Neural crest cell (in vitro differentiated cells): Measurements from ENCODE around the gene HYAL1. TPM values are rescaled to one million over a fixed set of nuclear protein-coding genes. Genes with fewer than 3 reads are reported as not detected.
"Not testable (repeated sequence)": the region's sequence is repeated elsewhere in the genome, so short reads cannot be mapped to it uniquely, and the experiment has no call there.

ENCODE experiments used
- DNase-seq: peaks from one replicate; pipeline ENCODE4 v3.0.0; 2021; ENCODE audit warnings: low read depth, mixed read lengths, low spot score
- H3K27ac Mint-ChIP-seq: one replicate; pipeline ENCODE4 v1.8.0; 2021; ENCODE audit warnings: mild to moderate bottlenecking, mixed read lengths; ENCODE audit not compliant: unreplicated experiment
- H3K27me3 Mint-ChIP-seq: 2 replicates; pipeline ENCODE4 v1.8.0; 2021; ENCODE audit warnings: low read depth, mild to moderate bottlenecking, mixed read lengths
- H3K36me3 Mint-ChIP-seq: 2 replicates; pipeline ENCODE4 v1.8.0; 2021; ENCODE audit warnings: low read depth, mild to moderate bottlenecking, mixed read lengths
- H3K4me1 Mint-ChIP-seq: 2 replicates; pipeline ENCODE4 v1.8.0; 2021; ENCODE audit warnings: mixed read lengths
- H3K4me3 Mint-ChIP-seq: one replicate; pipeline ENCODE4 v1.8.0; 2021; ENCODE audit warnings: mild to moderate bottlenecking, mixed read lengths
- H3K9me3 Mint-ChIP-seq: 2 replicates; pipeline ENCODE4 v1.8.0; 2021; ENCODE audit warnings: mixed read lengths
- CTCF ChIP-seq: fragments of 200-600 bp; sonication (generic); conservative IDR thresholded peaks from 2 replicates; pipeline ENCODE4 v1.5.0; 2021; ENCODE audit warnings: antibody characterized with exemption, mild to moderate bottlenecking
- total RNA-seq: library from RNA; stranded (reverse); gene quantifications from 2 replicates; pipeline ENCODE4 v1.2.1, GENCODE V29; 2021

HYAL1 gene
- total RNA-seq, 1 donor from 2014 or later: 2.5 TPM

- TF ChIP-seq CTCF: peak; percentile 99
- Mint-ChIP-seq H3K36me3 (no peaks in the 10 kb centered on the region), H3K4me3 (peak overlapping the region; percentile 81), H3K4me1 (peaks cover 35% of the 10 kb centered on the region), H3K9me3 (no peaks in the 10 kb centered on the region), H3K27me3 (peaks cover 43% of the 10 kb centered on the region), H3K27ac (no peak overlapping the region)
- peak; percentile 98 for DNase-seq
Observed at GRCh38 chr3:50272911-50273688, 30.3 kb downstream of the HYAL1 start.

GRCh38 chr3:50272538-50272910 lies 30.9 kb downstream of the HYAL1 start:
- not testable (repeated sequence) for H3K27ac Mint-ChIP-seq, H3K9me3 Mint-ChIP-seq, H3K36me3 Mint-ChIP-seq, DNase-seq
- H3K27me3 Mint-ChIP-seq: peaks cover 47% of the 10 kb centered on the region
- H3K4me1 Mint-ChIP-seq: peaks cover 35% of the 10 kb centered on the region
- peak overlapping the region; percentile 81 for H3K4me3 Mint-ChIP-seq

GRCh38 chr3:50271314-50271936 lies 31.9 kb downstream of the HYAL1 start:
- Mint-ChIP-seq H3K4me1 (peaks cover 35% of the 10 kb centered on the region), H3K9me3 (no peaks in the 10 kb centered on the region), H3K27me3 (peaks cover 47% of the 10 kb centered on the region), H3K4me3 (peak overlapping the region; percentile 6), H3K36me3 (no peaks in the 10 kb centered on the region), H3K27ac (no peak overlapping the region)
- no peak for DNase-seq
- no peak for TF ChIP-seq CTCF

- H3K27ac Mint-ChIP-seq: no peak overlapping the region
- no peaks in the 10 kb centered on the region for H3K36me3 Mint-ChIP-seq
- peaks cover 38% of the 10 kb centered on the region for H3K4me1 Mint-ChIP-seq
- H3K27me3 Mint-ChIP-seq: peaks cover 45% of the 10 kb centered on the region
- no peak for TF ChIP-seq CTCF
- DNase-seq: no peak
- no peaks in the 10 kb centered on the region for H3K9me3 Mint-ChIP-seq
- H3K4me3 Mint-ChIP-seq: no peak overlapping the region
Observed at GRCh38 chr3:50270422-50271224, 32.8 kb downstream of the HYAL1 start.

- H3K9me3 Mint-ChIP-seq: no peaks in the 10 kb centered on the region
- TF ChIP-seq CTCF: no peak
- peaks cover 39% of the 10 kb centered on the region for H3K27me3 Mint-ChIP-seq
- H3K4me3 Mint-ChIP-seq: no peak overlapping the region
- H3K4me1 Mint-ChIP-seq: peaks cover 36% of the 10 kb centered on the region
- DNase-seq: no peak
- H3K36me3 Mint-ChIP-seq: no peaks in the 10 kb centered on the region
- H3K27ac Mint-ChIP-seq: no peak overlapping the region
Observed at GRCh38 chr3:50269977-50270413, 33.4 kb downstream of the HYAL1 start.
